ENCODE measurements around the gene LOXL1.

- no peak for TF ChIP-seq POLR2A (IDR thresholded peaks at IDR 0.05)
- TF ChIP-seq, protein P1, sequence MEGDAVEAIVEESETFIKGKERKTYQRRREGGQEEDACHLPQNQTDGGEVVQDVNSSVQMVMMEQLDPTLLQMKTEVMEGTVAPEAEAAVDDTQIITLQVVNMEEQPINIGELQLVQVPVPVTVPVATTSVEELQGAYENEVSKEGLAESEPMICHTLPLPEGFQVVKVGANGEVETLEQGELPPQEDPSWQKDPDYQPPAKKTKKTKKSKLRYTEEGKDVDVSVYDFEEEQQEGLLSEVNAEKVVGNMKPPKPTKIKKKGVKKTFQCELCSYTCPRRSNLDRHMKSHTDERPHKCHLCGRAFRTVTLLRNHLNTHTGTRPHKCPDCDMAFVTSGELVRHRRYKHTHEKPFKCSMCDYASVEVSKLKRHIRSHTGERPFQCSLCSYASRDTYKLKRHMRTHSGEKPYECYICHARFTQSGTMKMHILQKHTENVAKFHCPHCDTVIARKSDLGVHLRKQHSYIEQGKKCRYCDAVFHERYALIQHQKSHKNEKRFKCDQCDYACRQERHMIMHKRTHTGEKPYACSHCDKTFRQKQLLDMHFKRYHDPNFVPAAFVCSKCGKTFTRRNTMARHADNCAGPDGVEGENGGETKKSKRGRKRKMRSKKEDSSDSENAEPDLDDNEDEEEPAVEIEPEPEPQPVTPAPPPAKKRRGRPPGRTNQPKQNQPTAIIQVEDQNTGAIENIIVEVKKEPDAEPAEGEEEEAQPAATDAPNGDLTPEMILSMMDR (IDR thresholded peaks at IDR 0.05 in 4 of 5, conservative IDR thresholded peaks at IDR 0.05 in 1 of 5) = peak in 2 of 5 experiments; percentile 0 to 12
Measured at GRCh38 chr15:73965094-73965757, 39.0 kb downstream of the LOXL1 start.
